ENCODE results near the gene GRB10. TPM values are rescaled to one million over a fixed set of nuclear protein-coding genes. Genes with fewer than 3 reads are reported as not detected.

Gene GRB10
- total and polyA plus RNA-seq, 2 of the 8 experiments (the other 6 are each of a cell fraction or from before 2014, with no cell fraction given), result 35.7 to 97.0 TPM

DNA sequence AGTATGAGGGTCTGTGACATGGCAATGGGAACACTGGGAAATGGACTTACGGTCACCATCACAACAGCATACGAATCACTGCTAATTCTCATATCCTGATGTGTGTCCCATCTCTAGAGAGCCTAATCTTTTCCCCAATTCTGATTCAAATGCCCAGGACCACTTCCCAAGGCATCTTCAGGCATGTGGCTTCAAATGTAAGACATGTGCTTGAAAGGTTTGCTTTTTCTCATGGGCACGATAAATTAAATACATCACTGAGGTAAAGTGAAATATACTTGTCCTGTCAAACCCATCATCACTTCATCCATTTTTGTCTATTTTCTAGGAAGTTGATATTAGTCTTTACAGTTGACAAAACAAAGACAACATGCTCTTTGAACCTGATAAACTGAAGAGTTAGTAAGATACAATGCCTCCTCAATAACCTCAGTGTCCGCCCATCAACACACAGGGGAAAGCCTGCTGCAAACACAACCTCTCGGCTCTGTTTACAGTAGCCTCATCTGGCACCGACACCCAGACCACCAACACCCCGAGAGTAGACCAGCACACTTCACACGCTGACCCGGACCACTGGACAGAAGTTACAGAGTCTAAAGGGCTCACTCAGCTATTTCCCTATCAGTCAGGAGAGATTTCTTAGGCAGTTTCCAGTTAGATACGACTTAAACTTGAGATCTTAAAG is 24.8 kb downstream of the GRB10 start (continued):
- TF ChIP-seq CHD7 (IDR thresholded peaks at IDR 0.05; ENCODE audit: insufficient replicate concordance, low read length) (no peak), NANOG (IDR thresholded peaks at IDR 0.05; ENCODE audit: insufficient read depth, low read depth, low read length, poor library complexity, severe bottlenecking) (no peak), ASH2L (IDR thresholded peaks at IDR 0.05; ENCODE audit: low read length) (no peak), SP4 (IDR thresholded peaks at IDR 0.05; ENCODE audit: low read length) (no peak), CREB1 (IDR thresholded peaks at IDR 0.05) (no peak), TAF7 (optimal IDR thresholded peaks at IDR 0.05; ENCODE audit: borderline replicate concordance, low read depth, low read length) (no peak)

Measured in H1 (cell line).